AG04450 (cell line): ENCODE data around the gene HACD2. TPM values are rescaled to one million over a fixed set of nuclear protein-coding genes. Genes with fewer than 3 reads are reported as not detected.

ENCODE experiments used
- CTCF ChIA-PET: fragments of 300-600, 350-600 bp; formaldehyde crosslinking; extraction: SDS; loops from one replicate; lab custom pipeline; 2022; ENCODE audit warnings: antibody characterized with exemption, inconsistent platforms; lab: Charles Lee
- POLR2A ChIA-PET: fragments of 350-600 bp; formaldehyde crosslinking; extraction: SDS; loops from one replicate; lab custom pipeline; 2021; ENCODE audit warnings: antibody characterized with exemption, inconsistent platforms; lab: Yijun Ruan, JAX
- DNase-seq: peaks from one replicate; pipeline ENCODE4 v3.0.0-alpha.2; 2011; ENCODE audit warnings: low read depth, low spot score
- H3K27ac ChIP-seq: one replicate; pipeline ENCODE4 v1.5.1; 2012; ENCODE audit warnings: low read depth, low read length, control low read depth
- H3K27me3 ChIP-seq: one replicate; pipeline ENCODE4 v1.6.0; 2012; ENCODE audit warnings: low read length; ENCODE audit not compliant: control insufficient read depth, insufficient read depth
- H3K4me3 ChIP-seq: 2 replicates; pipeline ENCODE4 v1.5.1; 2011; ENCODE audit warnings: mild to moderate bottlenecking, low read depth, low read length, control low read depth
- H3K9me3 ChIP-seq: 2 replicates; pipeline ENCODE4 v1.5.1; 2012; ENCODE audit warnings: low read length; ENCODE audit not compliant: control insufficient read depth, insufficient read depth
- CTCF ChIP-seq: IDR thresholded peaks from 2 replicates; pipeline ENCODE4 v1.5.1; 2011; ENCODE audit warnings: low read depth, low read length, control low read depth, inconsistent platforms
- polyA plus RNA-seq: library from polyadenylated mRNA; depleted of rRNA; stranded (reverse); fragments of >200 nt; gene quantifications from 2 replicates; pipeline ENCODE4 v1.2.3, GENCODE V29; 2011

The HACD2 gene
- polyA plus RNA-seq, 1 experiment, result 43.5 TPM

GRCh38 chr3:123546133-123546755 is 38.6 kb downstream of the HACD2 start:
- CTCF ChIA-PET, result interaction anchor here (1.0 to 1.2 kb wide), 3 partner anchors 13 to 56 kb away, joined by 3 to 6 read pairs (median 4); no protein-coding TSS in a partner anchor
- Histone ChIP-seq H3K27me3 (no peaks in the 10 kb centered on the region), H3K9me3 (no peaks in the 10 kb centered on the region), H3K4me3 (no peak overlapping the region), H3K27ac (no peak overlapping the region)
- POLR2A ChIA-PET, result interaction anchor here (0.5 kb wide), 1 partner anchor 591 kb away, joined by 7 read pairs; no protein-coding TSS in a partner anchor
- DNase-seq, result peak; percentile 65
- TF ChIP-seq CTCF, result no peak

- H3K27ac ChIP-seq, result no peak overlapping the region
- TF ChIP-seq CTCF, result no peak
- no peak for DNase-seq
- H3K4me3 ChIP-seq, result no peak overlapping the region
- CTCF ChIA-PET, result interaction anchor here (0.9 to 1.8 kb wide), 5 partner anchors 9 to 55 kb away, joined by 3 to 5 read pairs (median 3); no protein-coding TSS in a partner anchor
- no peaks in the 10 kb centered on the region for H3K9me3 ChIP-seq
- POLR2A ChIA-PET, result no interaction called here
- H3K27me3 ChIP-seq, result no peaks in the 10 kb centered on the region
Observed at GRCh38 chr3:123543950-123544349, 40.9 kb downstream of the HACD2 start.

GRCh38 chr3:123540285-123540684 is 44.6 kb downstream of the HACD2 start:
- Histone ChIP-seq H3K4me3 (no peak overlapping the region), H3K27me3 (no peaks in the 10 kb centered on the region), H3K9me3 (no peaks in the 10 kb centered on the region), H3K27ac (no peak overlapping the region)
- TF ChIP-seq CTCF, result no peak
- no peak for DNase-seq
- POLR2A ChIA-PET, result interaction anchor here (0.7 kb wide), 1 partner anchor 184 kb away, joined by 4 read pairs; no protein-coding TSS in a partner anchor
- CTCF ChIA-PET, result interaction anchor here (1.0 to 1.4 kb wide), 2 partner anchors 18 to 21 kb away, joined by 4 to 7 read pairs; no protein-coding TSS in a partner anchor

- no peak for DNase-seq
- CTCF ChIA-PET, result interaction anchor here (1.6 kb wide), 1 partner anchor 15 kb away, joined by 3 read pairs; no protein-coding TSS in a partner anchor
- POLR2A ChIA-PET, result no interaction called here
- no peaks in the 10 kb centered on the region for H3K9me3 ChIP-seq
- no peaks in the 10 kb centered on the region for H3K27me3 ChIP-seq
- TF ChIP-seq CTCF, result no peak
- H3K4me3 ChIP-seq, result no peak overlapping the region
- H3K27ac ChIP-seq, result no peak overlapping the region
Observed at GRCh38 chr3:123536153-123536895, 48.5 kb downstream of the HACD2 start.

GRCh38 chr3:123535580-123535979 is 49.3 kb downstream of the HACD2 start:
- ChIA-PET POLR2A (no interaction called here), CTCF (interaction anchor here (1.6 to 4.2 kb wide), 3 partner anchors 16 to 23 kb away, joined by 3 to 20 read pairs (median 11); no protein-coding TSS in a partner anchor)
- no peak for DNase-seq
- Histone ChIP-seq H3K27me3 (no peaks in the 10 kb centered on the region), H3K27ac (no peak overlapping the region), H3K9me3 (no peaks in the 10 kb centered on the region), H3K4me3 (no peak overlapping the region)
- no peak for TF ChIP-seq CTCF
